Spleen (tissue), 7 donors: ENCODE results near the gene RNF115.

ENCODE experiments used
- CTCF ChIP-seq, 11 experiments: fragments of 200-600 bp in 7 of 11; fragments of 450-650 bp in 4 of 11; sonication (generic) in 4 of 11; IDR thresholded peaks in 8 of 11; conservative IDR thresholded peaks in 3 of 11; 1 replicate in 7 of 11; 2 replicates in 4 of 11; pipeline versions ENCODE4 v1.4.0 to v1.8.0; 2016 to 2021; ENCODE audit warnings: antibody characterized with exemption in 11 of 11, inconsistent platforms in 4 of 11, mild to moderate bottlenecking in 1 of 11
- POLR2A ChIP-seq, 3 donors: fragments of 450-650 bp; IDR thresholded peaks; one replicate each; pipeline ENCODE4 v1.5.1; 2017; ENCODE audit warnings: antibody characterized with exemption in 3 of 3, mild to moderate bottlenecking in 1 of 3
- POLR2AphosphoS5 ChIP-seq, 3 donors: sonication (generic); formaldehyde crosslinking; IDR thresholded peaks; one replicate each; pipeline ENCODE4 v1.5.1; 2017; ENCODE audit warnings: antibody characterized with exemption in 3 of 3
- donor health status: DM: no; HTN: no; CAD: no; lungs with moderate emphysema.
- donor health status: DM: no; HTN: no; CAD: no.
- donor health status: DM: no; HTN: no; CAD: no.

GRCh38 chr1:145804235-145805045 lies 19.5 kb downstream of the RNF115 start:
- TF ChIP-seq CTCF (IDR thresholded peaks at IDR 0.05 in 8 of 11, conservative IDR thresholded peaks at IDR 0.05 in 3 of 11) (no peak), POLR2A (IDR thresholded peaks at IDR 0.05) (no peak), POLR2AphosphoS5 (IDR thresholded peaks at IDR 0.05) (no peak)
